ENCODE results near the gene AKR1C4.

- TF ChIP-seq CTCF (conservative IDR thresholded peaks at IDR 0.05; ENCODE audit: low read length) (no peak), EZH2phosphoT487 (IDR thresholded peaks at IDR 0.05; ENCODE audit: borderline replicate concordance) (no peak)
Measured at GRCh38 chr10:5243521-5243987, 46.9 kb downstream of the AKR1C4 start.
